CD8-positive, alpha-beta memory T cell (primary cell): ENCODE measurements around the gene RASGRF1. TPM values are rescaled to one million over a fixed set of nuclear protein-coding genes. Genes with fewer than 3 reads are reported as not detected.

ENCODE experiments used
- CTCF ChIA-PET: fragments of 350-600 bp; sonication (Branson Sonifier 250); formaldehyde crosslinking; loops from one replicate; lab custom pipeline; 2021; ENCODE audit warnings: antibody characterized with exemption; lab: Charles Lee
- POLR2A ChIA-PET: fragments of 350-600 bp; sonication (Branson Sonifier 250); formaldehyde crosslinking; loops from one replicate; lab custom pipeline; 2021; ENCODE audit warnings: antibody characterized with exemption; lab: Charles Lee
- DNase-seq, 5 donors: peaks; one replicate each; pipeline versions ENCODE4 v3.0.0 to v3.0.0-alpha.2; 2020 to 2022; ENCODE audit warnings: mixed read lengths in 1 of 5
- H3K27ac ChIP-seq: one replicate; pipeline ENCODE4 v1.7.0; 2013; ENCODE audit warnings: low read depth, mild to moderate bottlenecking, low read length, moderate library complexity
- H3K27me3 ChIP-seq: 2 replicates; pipeline ENCODE4 v1.7.0; 2013; ENCODE audit warnings: low read length, mild to moderate bottlenecking; ENCODE audit not compliant: insufficient read depth, poor library complexity, severe bottlenecking
- H3K36me3 ChIP-seq: 2 replicates; pipeline ENCODE4 v1.7.0; 2013; ENCODE audit warnings: mild to moderate bottlenecking, low read length, moderate library complexity; ENCODE audit not compliant: insufficient read depth
- H3K4me1 ChIP-seq: 2 replicates; pipeline ENCODE4 v1.7.0; 2013; ENCODE audit warnings: mild to moderate bottlenecking, low read length, moderate library complexity; ENCODE audit not compliant: insufficient read depth
- H3K4me3 ChIP-seq: 2 replicates; pipeline ENCODE4 v1.7.0; 2013; ENCODE audit warnings: mild to moderate bottlenecking, low read length
- H3K9me3 ChIP-seq: 2 replicates; pipeline ENCODE4 v1.7.0; 2013; ENCODE audit warnings: mild to moderate bottlenecking, low read length
- H3K27ac Mint-ChIP-seq, 8 donors: one replicate each; pipeline ENCODE4 v1.8.0; 2020 to 2021; ENCODE audit warnings: mixed read lengths in 8 of 8, mild to moderate bottlenecking in 6 of 8, inconsistent platforms in 3 of 8, moderate library complexity in 3 of 8
- H3K27me3 Mint-ChIP-seq, 2 donors: one replicate each; pipeline ENCODE4 v1.8.0; 2020 to 2021; ENCODE audit warnings: mixed read lengths in 2 of 2, mild to moderate bottlenecking in 1 of 2, moderate library complexity in 1 of 2
- H3K36me3 Mint-ChIP-seq, 3 donors: one replicate each; pipeline ENCODE4 v1.8.0; 2020 to 2021; ENCODE audit warnings: mixed read lengths in 3 of 3, inconsistent platforms in 1 of 3, mild to moderate bottlenecking in 1 of 3
- H3K4me1 Mint-ChIP-seq, 3 donors: one replicate each; pipeline ENCODE4 v1.8.0; 2020 to 2021; ENCODE audit warnings: mixed read lengths in 3 of 3, inconsistent platforms in 1 of 3, mild to moderate bottlenecking in 1 of 3
- H3K4me3 Mint-ChIP-seq, 7 donors: one replicate each; pipeline ENCODE4 v1.8.0; 2020 to 2021; ENCODE audit warnings: mixed read lengths in 7 of 7, mild to moderate bottlenecking in 6 of 7, moderate library complexity in 4 of 7, inconsistent platforms in 2 of 7
- H3K9me3 Mint-ChIP-seq, 5 donors: one replicate each; pipeline ENCODE4 v1.8.0; 2020 to 2022; ENCODE audit warnings: mixed read lengths in 5 of 5, mild to moderate bottlenecking in 3 of 5, moderate library complexity in 2 of 5, inconsistent platforms in 1 of 5
- polyA plus RNA-seq: library from polyadenylated mRNA; unstranded; fragments of 300-500 nt; fragmentation: Illumina TruSeq; gene quantifications from one replicate; pipeline ENCODE4 v1.2.3, GENCODE V29; 2021
- total RNA-seq, 2 experiments: library from RNA; stranded (reverse); gene quantifications; one replicate each; pipeline ENCODE4 v1.2.3, GENCODE V29; 2021

The RASGRF1 gene
- total and polyA plus RNA-seq, 3 experiments from 2014 or later: not detected

- no peak overlapping the region for H3K4me3 ChIP-seq
- H3K4me3 Mint-ChIP-seq: no peak overlapping the region
- ChIA-PET POLR2A (no interaction called here), CTCF (no interaction called here)
- no peaks in the 10 kb centered on the region for H3K9me3 Mint-ChIP-seq
- no peaks in the 10 kb centered on the region for H3K4me1 ChIP-seq
- no peaks in the 10 kb centered on the region for H3K9me3 ChIP-seq
- DNase-seq: no peak
- no peak overlapping the region for H3K27ac ChIP-seq
- no peaks in the 10 kb centered on the region for H3K36me3 Mint-ChIP-seq
- peaks cover 13 to 43% of the 10 kb centered on the region in 2 donors for H3K27me3 Mint-ChIP-seq
- H3K4me1 Mint-ChIP-seq: no peaks in the 10 kb centered on the region
- no peaks in the 10 kb centered on the region for H3K27me3 ChIP-seq
- H3K27ac Mint-ChIP-seq: peak overlapping the region in 1 of 8 donors; percentile 64
- no peaks in the 10 kb centered on the region for H3K36me3 ChIP-seq
Measured at GRCh38 chr15:79035814-79036213, 54.8 kb downstream of the RASGRF1 start.

DNA sequence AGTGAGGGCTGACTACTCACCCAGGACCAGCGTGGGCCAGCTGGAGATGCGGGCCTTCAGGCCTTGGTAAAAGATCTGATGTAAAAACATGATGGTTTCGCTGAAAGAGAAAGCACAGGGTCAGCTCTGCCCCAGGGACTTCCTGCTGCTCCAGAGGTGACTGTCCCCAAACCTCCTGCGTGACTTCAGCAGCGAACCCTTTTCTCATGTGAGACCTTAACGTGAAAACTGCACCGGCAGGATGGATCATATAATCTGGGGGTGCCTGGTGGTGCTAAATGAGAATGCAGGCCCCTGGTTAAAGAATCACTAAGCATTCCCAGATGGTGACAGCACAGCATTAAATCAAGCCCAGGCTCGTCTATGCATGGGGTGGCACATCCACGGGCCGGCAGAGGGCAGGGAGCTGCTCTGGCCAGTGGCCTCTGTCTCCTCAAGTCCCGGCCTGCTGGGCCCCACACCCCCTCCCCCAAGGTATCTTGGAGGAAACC lies 55.4 kb downstream of the RASGRF1 start:
- peaks cover 12 to 39% of the 10 kb centered on the region in 2 donors for H3K27me3 Mint-ChIP-seq
- DNase-seq: no peak
- H3K27ac ChIP-seq: no peak overlapping the region
- no peaks in the 10 kb centered on the region for H3K9me3 Mint-ChIP-seq
- no peaks in the 10 kb centered on the region for H3K36me3 Mint-ChIP-seq
- H3K4me1 ChIP-seq: no peaks in the 10 kb centered on the region
- H3K4me3 ChIP-seq: no peak overlapping the region
- H3K27me3 ChIP-seq: no peaks in the 10 kb centered on the region
- no peaks in the 10 kb centered on the region for H3K9me3 ChIP-seq
- H3K4me1 Mint-ChIP-seq: no peaks in the 10 kb centered on the region
- H3K4me3 Mint-ChIP-seq: no peak overlapping the region
- H3K36me3 ChIP-seq: no peaks in the 10 kb centered on the region
- CTCF ChIA-PET: no interaction called here
- POLR2A ChIA-PET: no interaction called here
- no peak overlapping the region for H3K27ac Mint-ChIP-seq

GRCh38 chr15:79034284-79034683 lies 56.3 kb downstream of the RASGRF1 start:
- DNase-seq: no peak
- H3K36me3 ChIP-seq: no peaks in the 10 kb centered on the region
- no peaks in the 10 kb centered on the region for H3K4me1 Mint-ChIP-seq
- H3K4me3 Mint-ChIP-seq: no peak overlapping the region
- ChIA-PET POLR2A (no interaction called here), CTCF (no interaction called here)
- no peak overlapping the region for H3K27ac Mint-ChIP-seq
- H3K27ac ChIP-seq: no peak overlapping the region
- no peaks in the 10 kb centered on the region for H3K9me3 Mint-ChIP-seq
- no peaks in the 10 kb centered on the region for H3K27me3 ChIP-seq
- no peak overlapping the region for H3K4me3 ChIP-seq
- H3K9me3 ChIP-seq: no peaks in the 10 kb centered on the region
- peaks cover 9 to 30% of the 10 kb centered on the region in 2 donors for H3K27me3 Mint-ChIP-seq
- H3K36me3 Mint-ChIP-seq: no peaks in the 10 kb centered on the region
- no peaks in the 10 kb centered on the region for H3K4me1 ChIP-seq

GRCh38 chr15:79032656-79033055 lies 57.9 kb downstream of the RASGRF1 start:
- ChIA-PET CTCF (no interaction called here), POLR2A (no interaction called here)
- H3K27ac ChIP-seq: no peak overlapping the region
- H3K4me1 Mint-ChIP-seq: no peaks in the 10 kb centered on the region
- no peak overlapping the region for H3K4me3 Mint-ChIP-seq
- no peaks in the 10 kb centered on the region for H3K4me1 ChIP-seq
- H3K9me3 ChIP-seq: no peaks in the 10 kb centered on the region
- peaks cover 9 to 36% of the 10 kb centered on the region in 2 donors for H3K27me3 Mint-ChIP-seq
- no peaks in the 10 kb centered on the region for H3K27me3 ChIP-seq
- no peaks in the 10 kb centered on the region for H3K36me3 Mint-ChIP-seq
- no peak overlapping the region for H3K27ac Mint-ChIP-seq
- H3K4me3 ChIP-seq: no peak overlapping the region
- no peak for DNase-seq
- no peaks in the 10 kb centered on the region for H3K36me3 ChIP-seq
- H3K9me3 Mint-ChIP-seq: no peaks in the 10 kb centered on the region

DNA sequence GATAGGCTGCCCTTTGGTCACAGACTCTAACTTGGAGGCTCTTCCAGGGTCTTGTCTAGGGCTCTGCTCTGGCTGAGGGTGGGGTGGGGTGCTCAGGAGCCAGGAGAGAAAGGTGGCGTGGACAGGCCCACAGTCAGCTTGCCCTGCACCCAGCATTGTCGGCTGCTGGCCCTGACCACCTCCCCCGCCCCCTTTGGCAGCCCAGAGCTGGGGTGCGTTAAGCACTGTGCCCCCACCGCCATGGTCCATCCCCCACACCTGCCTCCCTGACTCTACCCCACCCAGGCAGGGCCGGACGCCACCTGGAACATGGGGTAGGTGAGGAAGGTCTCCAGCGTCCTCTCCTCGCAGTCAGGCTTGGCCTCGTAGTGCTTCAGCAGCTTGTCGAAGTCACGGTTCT lies 58.8 kb downstream of the RASGRF1 start:
- no peak overlapping the region for H3K4me3 ChIP-seq
- CTCF ChIA-PET: no interaction called here
- no peaks in the 10 kb centered on the region for H3K4me1 ChIP-seq
- Mint-ChIP-seq H3K9me3 (no peaks in the 10 kb centered on the region), H3K4me3 (no peak overlapping the region), H3K27ac (no peak overlapping the region), H3K4me1 (no peaks in the 10 kb centered on the region), H3K36me3 (no peaks in the 10 kb centered on the region), H3K27me3 (peaks cover 10 to 33% of the 10 kb centered on the region in 2 donors)
- DNase-seq: no peak
- POLR2A ChIA-PET: no interaction called here
- no peaks in the 10 kb centered on the region for H3K27me3 ChIP-seq
- no peak overlapping the region for H3K27ac ChIP-seq
- no peaks in the 10 kb centered on the region for H3K9me3 ChIP-seq
- no peaks in the 10 kb centered on the region for H3K36me3 ChIP-seq

DNA sequence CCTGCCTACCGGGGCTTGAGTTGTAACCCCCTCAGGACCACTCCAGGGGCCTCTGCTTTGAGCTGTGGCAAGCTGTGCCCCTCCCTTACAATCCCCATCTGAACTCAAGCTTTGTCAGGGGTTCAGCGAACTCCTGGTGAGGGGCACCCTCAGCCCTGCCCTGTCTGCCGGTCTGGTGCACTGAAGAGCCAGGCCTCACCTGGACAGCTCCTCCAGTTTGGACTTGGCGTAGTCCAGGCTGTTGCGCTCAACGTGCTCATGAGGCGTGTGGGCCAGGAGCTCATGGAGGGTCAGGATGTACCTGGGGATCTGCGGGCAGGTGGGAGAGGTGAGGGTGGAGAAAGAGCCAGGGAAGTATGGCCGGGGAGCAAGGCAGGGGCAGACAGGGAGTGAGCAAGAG lies 59.4 kb downstream of the RASGRF1 start:
- CTCF ChIA-PET: no interaction called here

DNA sequence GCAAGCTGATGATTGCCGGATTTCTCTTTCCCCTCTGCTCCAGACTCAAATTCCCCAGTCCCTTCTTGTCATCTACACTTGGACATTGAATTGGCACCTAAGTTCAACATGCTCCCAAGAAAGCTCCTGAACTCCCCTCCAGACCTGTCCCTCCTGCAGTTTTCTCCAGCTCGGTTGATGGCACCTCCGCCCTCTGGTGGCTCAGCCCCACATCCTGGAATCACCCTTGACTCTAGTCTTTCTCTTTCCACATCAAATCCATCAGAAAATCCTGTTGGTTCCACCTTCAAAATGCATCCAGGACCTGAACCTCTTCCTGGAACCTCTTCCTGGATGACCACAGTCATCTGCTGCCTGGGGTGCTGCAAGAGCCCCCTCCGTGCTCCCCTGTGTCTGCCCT lies 60.1 kb downstream of the RASGRF1 start:
- H3K4me3 Mint-ChIP-seq: no peak overlapping the region
- ChIA-PET POLR2A (no interaction called here), CTCF (no interaction called here)
- DNase-seq: no peak
- Histone ChIP-seq H3K27me3 (no peaks in the 10 kb centered on the region), H3K4me3 (no peak overlapping the region), H3K9me3 (no peaks in the 10 kb centered on the region), H3K36me3 (no peaks in the 10 kb centered on the region), H3K27ac (no peak overlapping the region), H3K4me1 (no peaks in the 10 kb centered on the region)
- H3K27ac Mint-ChIP-seq: no peak overlapping the region
- H3K36me3 Mint-ChIP-seq: no peaks in the 10 kb centered on the region
- no peaks in the 10 kb centered on the region for H3K4me1 Mint-ChIP-seq
- H3K27me3 Mint-ChIP-seq: peaks cover 3 to 26% of the 10 kb centered on the region in 2 donors
- no peaks in the 10 kb centered on the region for H3K9me3 Mint-ChIP-seq

More for the DNA sequence above, 59.4 kb downstream of the RASGRF1 start:
- no peak overlapping the region for H3K4me3 ChIP-seq
- no peak for DNase-seq
- no peaks in the 10 kb centered on the region for H3K9me3 ChIP-seq
- H3K36me3 ChIP-seq: no peaks in the 10 kb centered on the region
- peaks cover 6 to 29% of the 10 kb centered on the region in 2 donors for H3K27me3 Mint-ChIP-seq
- H3K4me1 Mint-ChIP-seq: no peaks in the 10 kb centered on the region
- H3K27me3 ChIP-seq: no peaks in the 10 kb centered on the region
- H3K4me3 Mint-ChIP-seq: no peak overlapping the region
- H3K4me1 ChIP-seq: no peaks in the 10 kb centered on the region
- no peak overlapping the region for H3K27ac ChIP-seq
- H3K36me3 Mint-ChIP-seq: no peaks in the 10 kb centered on the region
- no peaks in the 10 kb centered on the region for H3K9me3 Mint-ChIP-seq
- POLR2A ChIA-PET: no interaction called here
- H3K27ac Mint-ChIP-seq: no peak overlapping the region

DNA sequence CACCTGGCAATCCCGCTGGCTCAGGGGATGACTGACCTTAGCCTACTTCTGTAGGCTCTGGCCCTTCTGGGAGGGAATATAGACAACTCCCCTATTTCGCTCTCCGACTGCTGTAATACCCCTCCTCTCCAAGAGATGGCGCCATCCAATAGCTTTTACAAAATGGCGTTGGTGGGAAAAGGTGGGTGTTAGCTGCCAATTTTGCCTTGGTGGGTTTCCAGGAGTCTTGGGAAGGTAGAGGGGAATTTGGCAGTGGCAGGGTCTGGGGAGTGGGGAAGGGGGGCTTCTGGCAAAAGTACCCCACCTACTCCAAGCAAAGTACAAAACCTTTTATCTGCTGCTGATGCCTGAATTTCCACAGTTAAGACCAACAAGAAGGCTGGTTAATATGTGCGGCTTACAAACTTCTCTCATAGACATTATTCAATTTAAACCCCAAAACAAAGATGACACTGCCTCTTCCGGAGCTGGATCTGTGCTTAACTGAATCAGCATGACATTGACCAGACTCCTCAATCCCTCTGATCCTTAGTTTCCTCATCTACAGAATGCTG lies 62.1 kb downstream of the RASGRF1 start:
- ChIA-PET CTCF (no interaction called here), POLR2A (no interaction called here)
- Mint-ChIP-seq H3K9me3 (peaks cover 0 to 6% (median 3%) of the 10 kb centered on the region in 5 donors), H3K4me1 (no peaks in the 10 kb centered on the region), H3K4me3 (no peak overlapping the region), H3K27me3 (peaks cover 9 to 22% of the 10 kb centered on the region in 2 donors), H3K27ac (peak overlapping the region in 1 of 8 donors; percentile 85), H3K36me3 (peaks cover 0 to 5% (median 0%) of the 10 kb centered on the region in 3 donors)
- H3K27me3 ChIP-seq: no peaks in the 10 kb centered on the region
- H3K27ac ChIP-seq: no peak overlapping the region
- H3K4me1 ChIP-seq: no peaks in the 10 kb centered on the region
- H3K9me3 ChIP-seq: no peaks in the 10 kb centered on the region
- H3K36me3 ChIP-seq: no peaks in the 10 kb centered on the region
- no peak for DNase-seq
- H3K4me3 ChIP-seq: no peak overlapping the region
